Measurements from ENCODE around the gene HOXA9.

The HOXA9 gene

DNA sequence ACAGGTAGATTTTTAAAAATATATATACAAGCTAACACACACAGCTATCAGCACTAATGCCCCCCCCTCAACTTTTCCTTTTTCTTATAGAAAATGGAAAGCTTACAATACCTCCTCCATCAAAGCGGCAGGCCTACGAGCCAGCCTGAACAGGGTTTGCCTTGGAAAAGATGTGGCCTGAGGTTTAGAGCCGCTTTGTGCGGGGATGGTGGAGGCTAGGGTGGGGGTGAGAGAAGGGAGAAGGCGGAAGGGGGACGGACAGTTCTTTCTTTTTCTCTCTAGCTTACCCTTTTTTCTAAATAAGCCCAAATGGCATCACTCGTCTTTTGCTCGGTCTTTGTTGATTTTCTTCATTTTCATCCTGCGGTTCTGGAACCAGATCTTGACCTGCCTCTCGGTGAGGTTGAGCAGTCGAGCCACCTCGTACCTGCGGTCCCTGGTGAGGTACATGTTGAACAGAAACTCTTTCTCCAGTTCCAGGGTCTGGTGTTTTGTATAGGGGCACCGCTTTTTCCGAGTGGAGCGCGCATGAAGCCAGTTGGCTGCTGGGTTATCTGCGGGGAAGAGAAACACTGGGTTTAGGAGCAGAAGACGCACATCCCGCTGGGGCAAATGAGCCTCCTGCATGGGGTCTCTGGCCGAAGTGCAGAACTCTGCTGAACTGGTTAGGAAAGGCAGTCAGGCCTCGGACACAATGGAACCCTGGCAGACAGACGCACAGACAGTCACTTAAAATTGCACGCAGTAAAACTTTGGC, 1.9 kb downstream of the HOXA9 start:
- DNase-seq: no peak

DNA sequence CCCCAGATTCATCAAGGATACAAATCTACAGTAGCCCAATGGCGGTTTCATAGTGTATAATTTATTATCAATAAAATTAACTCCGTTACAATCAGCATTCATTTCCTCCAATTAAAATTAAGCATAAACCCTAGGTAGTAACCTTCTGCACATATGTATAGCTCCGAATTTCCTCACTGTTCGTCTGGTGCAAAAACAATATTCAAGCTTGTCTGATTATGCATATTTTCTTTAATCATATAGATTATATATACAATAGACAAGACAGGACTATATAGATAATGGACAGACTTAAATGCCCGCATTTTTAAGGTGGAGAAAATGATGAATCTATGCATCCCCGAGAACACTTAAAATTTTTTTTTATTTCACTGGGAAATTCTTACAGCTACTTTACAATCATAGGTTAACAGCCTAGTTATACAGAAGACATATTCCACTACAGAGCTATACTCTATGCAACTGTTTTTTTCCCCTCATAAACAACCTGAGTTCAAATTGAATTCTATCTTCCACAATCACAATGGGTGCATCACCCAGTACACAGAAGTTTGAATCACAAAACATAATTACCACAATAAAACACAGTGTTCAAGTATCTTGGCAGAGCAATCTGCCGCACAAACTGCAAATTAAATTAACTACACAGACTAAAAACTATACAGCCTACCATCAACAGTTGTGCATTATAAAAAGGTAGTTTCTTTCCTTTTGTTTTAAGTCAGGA, 2.6 kb downstream of the HOXA9 start:
- DNase-seq: no peak

DNA sequence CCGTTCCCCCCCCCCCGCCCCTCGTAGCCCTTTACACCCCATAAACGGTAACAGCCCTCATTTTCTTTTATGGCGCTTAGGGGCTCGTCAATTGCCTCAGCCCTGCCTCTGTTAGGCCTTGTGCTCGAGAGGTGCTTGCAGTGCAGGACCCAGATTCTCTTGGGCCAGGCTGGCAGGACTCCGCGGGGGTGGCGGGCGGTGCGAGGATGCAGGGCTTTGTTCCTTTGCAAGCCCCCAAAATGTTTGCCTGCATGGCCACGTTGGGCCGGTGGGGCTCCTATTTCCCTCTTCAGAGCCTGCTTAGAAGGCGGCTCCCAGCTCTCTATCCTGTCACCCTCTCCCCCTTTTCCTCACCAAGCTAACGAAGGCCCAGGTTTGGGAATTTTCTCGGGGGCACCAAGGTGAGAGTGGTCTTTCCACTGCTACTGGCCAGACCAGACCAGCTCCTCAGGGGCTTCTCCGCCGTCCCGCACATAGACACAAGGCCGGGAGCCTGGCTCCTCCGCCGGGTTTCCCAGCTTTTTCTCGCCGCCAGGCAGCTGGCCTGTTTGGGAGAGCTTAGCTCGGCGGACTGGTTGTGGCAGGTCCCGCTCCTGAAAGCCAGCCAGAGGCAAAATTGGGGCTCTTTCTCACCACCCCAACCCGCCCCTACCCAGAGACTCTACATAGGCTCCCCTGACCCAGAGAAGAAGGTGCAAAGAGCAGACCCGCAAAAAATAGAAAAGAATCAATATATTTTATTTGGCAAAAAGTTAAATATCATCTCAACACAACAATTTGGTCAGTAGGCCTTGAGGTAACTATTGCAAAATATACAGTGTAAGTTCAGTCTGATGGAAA, 3.4 kb downstream of the HOXA9 start:
- DNase-seq: no peak

GRCh38 chr7:27161214-27161720, 4.1 kb downstream of the HOXA9 start:
- no peak for DNase-seq

DNA sequence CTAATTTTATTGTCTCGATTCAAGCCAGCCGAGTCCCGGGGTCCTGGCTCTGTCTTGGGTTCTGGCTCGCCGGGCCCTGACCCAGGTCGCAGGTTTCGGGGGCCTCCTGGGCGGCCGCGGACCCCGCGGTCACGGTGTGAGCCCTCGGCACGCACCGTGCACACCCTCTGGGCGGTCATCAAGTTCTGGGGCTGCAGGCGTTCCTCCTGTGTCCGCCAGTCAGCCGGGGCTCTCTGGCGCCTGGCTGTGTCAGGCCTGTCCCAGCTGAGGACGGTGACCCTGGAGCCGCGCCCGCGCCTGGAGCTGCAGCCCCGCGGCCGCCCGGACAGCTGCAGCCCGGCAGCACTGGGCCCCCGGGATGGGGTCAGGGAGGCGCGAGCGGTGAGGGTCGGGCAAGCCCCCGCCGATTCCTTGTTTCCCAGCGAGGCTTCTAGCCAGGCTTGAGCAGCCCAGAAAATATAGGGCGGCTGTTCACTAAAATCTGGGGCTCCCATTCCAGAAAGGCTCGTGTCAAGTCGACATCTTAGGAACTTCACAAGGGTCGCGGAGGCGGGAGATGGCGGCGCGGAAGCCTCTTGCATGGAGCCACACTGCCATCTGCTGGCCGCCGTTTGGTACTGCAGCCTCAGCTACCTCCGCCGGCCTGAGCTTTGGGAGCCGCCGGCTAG, 4.7 kb downstream of the HOXA9 start:
- DNase-seq: peak; percentile 71 to 84 (median 77)

- DNase-seq: no peak
Measured at GRCh38 chr7:27160145-27160545, 5.2 kb downstream of the HOXA9 start.

DNA sequence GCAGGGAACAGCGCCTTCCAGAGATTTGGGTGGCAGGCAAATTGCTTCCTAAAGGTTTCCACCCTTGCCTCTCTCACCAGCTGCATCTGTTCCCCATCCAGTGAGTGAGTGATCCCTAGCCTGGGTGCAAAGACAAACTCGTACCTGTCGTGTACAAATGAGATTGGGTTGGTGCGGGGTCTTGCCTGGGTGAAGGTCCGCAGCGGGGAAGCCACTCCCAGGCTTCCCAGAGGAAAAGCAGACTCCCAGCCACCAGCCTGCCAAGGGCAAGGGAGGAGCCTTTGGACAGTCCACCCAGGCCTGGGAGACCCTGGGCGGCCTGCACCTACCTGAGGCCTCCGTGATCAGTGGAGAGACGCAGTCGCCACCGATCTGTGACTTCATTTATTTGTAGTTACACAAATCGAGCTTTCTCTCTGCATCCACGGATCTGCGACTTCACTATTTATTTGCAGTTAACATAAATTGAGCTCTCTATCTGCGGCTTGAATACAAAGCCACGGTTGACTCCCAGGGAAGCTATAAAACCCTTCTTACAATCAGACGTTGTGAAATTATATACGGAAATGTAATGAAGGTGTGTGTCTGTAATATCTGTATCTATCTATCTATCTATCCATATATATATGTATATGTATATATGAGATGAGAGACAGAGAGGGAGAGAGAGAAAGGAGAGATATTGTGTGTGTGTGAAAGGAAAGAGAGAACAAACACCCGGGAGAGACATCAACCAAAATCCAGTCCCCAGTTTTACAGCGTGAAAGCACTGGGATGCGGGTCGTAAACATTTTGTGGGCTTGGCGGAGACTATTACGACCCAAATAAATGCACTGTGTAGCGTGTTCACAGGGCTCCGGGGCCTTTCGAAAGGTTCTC, 5.8 kb downstream of the HOXA9 start:
- DNase-seq: no peak

- no peak for DNase-seq
Measured at GRCh38 chr7:27158436-27159265, 6.7 kb downstream of the HOXA9 start.

- no peak for DNase-seq
Measured at GRCh38 chr7:27157702-27158431, 7.5 kb downstream of the HOXA9 start.

- DNase-seq: no peak
Measured at GRCh38 chr7:27156916-27157701, 8.2 kb downstream of the HOXA9 start.

DNA sequence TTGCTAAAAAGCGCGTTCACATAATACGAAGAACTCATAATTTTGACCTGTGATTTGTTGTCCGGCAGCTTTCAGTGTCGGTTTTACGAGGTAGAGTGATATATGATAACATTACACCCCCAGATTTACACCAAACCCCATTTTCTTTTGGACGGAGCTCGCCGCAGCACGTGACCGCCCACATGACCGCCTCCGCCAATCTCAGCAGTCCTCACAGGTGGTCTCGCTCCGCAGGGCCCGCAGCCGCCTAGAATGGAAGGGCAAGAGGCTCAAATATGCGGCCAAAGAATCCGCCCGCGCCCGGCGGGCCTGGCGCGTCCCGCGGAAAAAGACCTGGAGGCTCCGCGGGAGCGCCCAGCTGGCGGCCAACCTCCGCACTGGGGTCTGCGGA, 8.8 kb downstream of the HOXA9 start, which contains the start of gene HOXA7:
TSS of gene HOXA7 (minus strand) at position 168 of the 391 bp plus-strand sequence. CDS start at position 38, 130 bp downstream.
- no peak for DNase-seq

- no peak for DNase-seq
Measured at GRCh38 chr7:27155816-27156507, 9.4 kb downstream of the HOXA9 start.

- DNase-seq: peak in 1 of 5 experiments; percentile 40
Measured at GRCh38 chr7:27154901-27155815, 10.2 kb downstream of the HOXA9 start.

DNA sequence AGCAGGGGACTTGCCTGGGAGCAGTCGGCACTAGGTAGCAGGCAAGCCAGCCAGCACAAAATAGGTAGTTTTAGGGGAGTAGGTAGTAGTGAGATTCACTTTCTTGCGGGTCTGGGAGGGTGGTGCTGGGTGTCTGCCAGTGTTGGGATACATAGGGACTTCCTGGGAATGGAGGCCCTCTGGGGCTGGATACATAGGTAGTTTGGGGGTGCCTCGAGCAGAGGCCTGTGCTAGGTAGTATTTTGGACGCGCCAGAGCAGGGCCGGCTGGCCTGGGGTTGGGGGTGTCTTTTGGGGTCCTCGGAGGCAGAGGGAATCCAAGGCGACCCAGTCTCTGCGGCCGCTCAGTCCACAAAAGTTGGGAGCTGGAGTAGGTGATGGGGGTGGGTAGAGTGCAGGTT, 11.0 kb downstream of the HOXA9 start:
- DNase-seq: no peak

GRCh38 chr7:27153526-27153925, 11.8 kb downstream of the HOXA9 start:
- no peak for DNase-seq

DNA sequence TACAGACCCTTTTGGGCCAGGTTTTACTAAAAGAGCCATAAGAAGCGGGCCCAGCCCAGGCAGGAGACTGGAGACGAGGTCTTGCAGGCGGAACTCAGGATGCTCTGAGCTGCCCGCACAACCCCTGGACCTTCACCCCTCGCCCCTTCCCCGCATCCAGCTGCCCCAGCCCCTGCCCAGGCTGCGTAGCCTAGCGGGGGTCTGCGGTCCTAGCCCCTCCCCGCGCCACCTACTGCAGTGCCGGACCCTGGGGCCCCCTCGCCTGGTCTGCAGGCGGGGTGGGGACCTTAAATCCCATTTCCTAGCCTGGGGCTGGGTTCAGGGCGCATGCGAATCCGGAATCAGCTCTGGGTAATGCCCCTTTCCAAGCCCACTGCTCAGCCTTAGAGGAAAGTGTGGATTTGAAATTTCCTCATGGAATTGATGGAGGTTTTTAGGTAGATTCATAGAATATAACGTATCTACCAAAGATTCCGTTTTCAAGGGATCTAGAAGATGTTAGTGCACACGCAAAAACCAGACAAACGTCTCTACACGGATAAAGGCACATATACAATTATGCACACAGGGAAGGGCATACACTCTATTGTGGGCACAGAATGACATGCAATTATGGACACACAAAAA, 12.4 kb downstream of the HOXA9 start:
- no peak for DNase-seq
